ENCODE data around the gene PKM.

The PKM gene

DNA sequence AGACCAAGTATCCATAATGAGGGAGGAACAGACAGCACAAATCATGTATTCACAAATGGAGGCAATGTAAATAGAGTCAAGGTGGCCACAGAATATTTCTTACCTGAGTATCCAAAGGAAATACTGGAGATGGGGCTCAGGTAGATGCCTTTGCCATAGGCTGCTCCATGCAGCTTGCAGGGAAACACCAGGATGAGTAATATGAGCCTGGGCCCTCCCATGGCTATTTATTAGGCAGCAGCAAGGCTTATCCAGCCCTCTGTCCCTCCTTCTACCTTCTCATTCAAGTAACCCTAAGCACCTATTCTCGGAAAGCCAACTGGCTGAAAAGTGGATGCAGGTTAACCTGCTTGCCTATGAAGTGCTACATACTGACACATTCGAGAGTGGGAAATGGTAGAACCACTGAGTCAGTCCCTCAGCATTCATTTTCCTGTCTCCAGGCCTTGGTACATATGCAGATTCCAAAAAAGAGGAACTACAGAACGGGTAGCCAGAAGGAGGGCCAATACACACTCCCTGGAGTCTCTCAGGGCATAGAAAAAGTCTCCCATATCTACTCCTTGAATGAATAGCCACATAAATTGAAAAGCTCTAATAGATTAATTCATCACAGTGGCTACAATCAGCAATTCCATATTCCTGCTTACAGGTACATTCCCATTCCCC, 18.3 kb upstream of the PKM start:
- TF ChIP-seq, protein P1, sequence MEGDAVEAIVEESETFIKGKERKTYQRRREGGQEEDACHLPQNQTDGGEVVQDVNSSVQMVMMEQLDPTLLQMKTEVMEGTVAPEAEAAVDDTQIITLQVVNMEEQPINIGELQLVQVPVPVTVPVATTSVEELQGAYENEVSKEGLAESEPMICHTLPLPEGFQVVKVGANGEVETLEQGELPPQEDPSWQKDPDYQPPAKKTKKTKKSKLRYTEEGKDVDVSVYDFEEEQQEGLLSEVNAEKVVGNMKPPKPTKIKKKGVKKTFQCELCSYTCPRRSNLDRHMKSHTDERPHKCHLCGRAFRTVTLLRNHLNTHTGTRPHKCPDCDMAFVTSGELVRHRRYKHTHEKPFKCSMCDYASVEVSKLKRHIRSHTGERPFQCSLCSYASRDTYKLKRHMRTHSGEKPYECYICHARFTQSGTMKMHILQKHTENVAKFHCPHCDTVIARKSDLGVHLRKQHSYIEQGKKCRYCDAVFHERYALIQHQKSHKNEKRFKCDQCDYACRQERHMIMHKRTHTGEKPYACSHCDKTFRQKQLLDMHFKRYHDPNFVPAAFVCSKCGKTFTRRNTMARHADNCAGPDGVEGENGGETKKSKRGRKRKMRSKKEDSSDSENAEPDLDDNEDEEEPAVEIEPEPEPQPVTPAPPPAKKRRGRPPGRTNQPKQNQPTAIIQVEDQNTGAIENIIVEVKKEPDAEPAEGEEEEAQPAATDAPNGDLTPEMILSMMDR (IDR thresholded peaks at IDR 0.05; ENCODE audit: low read depth, low read length, missing control alignments), result no peak
- no peak for DNase-seq (ENCODE audit: low read depth)
- in situ Hi-C loops (cut with HindIII; ENCODE audit: low sequenced_read_pairs), result no loop called here
- H3K4me3 ChIP-seq (ENCODE audit: low read depth, low read length), result no peak overlapping the region

DNA sequence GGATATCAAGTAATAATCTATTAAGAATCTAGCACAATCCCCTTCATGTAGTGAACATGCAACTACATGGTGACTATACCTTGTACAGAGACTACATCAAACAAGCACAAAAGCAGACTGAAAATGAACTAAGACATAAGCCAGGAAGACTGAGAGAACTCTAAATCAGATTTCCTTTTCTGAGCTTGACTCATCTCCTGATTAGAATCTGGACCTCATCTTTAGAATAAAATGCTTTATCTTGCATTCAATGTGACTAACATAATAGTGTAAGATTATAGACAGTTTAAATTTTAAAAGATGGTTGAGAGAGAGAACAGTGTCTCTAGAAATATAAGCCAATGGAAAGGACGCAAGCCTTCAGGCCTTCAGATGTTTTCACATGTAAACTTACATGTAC, 17.5 kb upstream of the PKM start:
- TF ChIP-seq, protein P1 (IDR thresholded peaks at IDR 0.05; ENCODE audit: low read depth, low read length, missing control alignments), result no peak
- DNase-seq (ENCODE audit: low read depth), result no peak
- in situ Hi-C loops (cut with HindIII; ENCODE audit: low sequenced_read_pairs), result no loop called here
- H3K4me3 ChIP-seq (ENCODE audit: low read depth, low read length), result no peak overlapping the region

- TF ChIP-seq, protein P1 (IDR thresholded peaks at IDR 0.05; ENCODE audit: low read depth, low read length, missing control alignments), result no peak
- in situ Hi-C loops (cut with HindIII; ENCODE audit: low sequenced_read_pairs), result no loop called here
- H3K4me3 ChIP-seq (ENCODE audit: low read depth, low read length), result no peak overlapping the region
- DNase-seq (ENCODE audit: low read depth), result no peak
These were observed 11.9 kb upstream of the PKM start for GRCh38 chr15:72242775-72243370.

DNA sequence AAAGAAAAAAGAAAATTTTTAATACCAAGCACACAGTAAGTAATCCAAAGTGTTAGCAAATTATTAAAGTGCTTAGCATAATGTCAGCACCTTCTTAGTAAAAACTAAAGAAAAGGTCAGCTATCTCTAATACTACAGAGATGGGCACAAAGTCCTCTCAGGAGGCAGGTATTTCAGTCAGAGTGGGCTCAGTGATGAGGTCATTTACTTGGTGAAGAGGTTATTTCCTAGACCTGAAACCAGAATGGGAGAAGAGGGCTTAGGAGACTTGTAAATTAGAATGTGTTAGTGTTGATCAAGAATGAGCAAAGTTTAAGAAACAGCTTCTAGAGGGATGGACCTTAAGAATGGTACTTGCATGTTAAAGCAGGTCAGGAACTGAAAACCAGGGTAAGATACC, 8.7 kb upstream of the PKM start:
- in situ Hi-C loops (cut with HindIII; ENCODE audit: low sequenced_read_pairs), result no loop called here
- H3K4me3 ChIP-seq (ENCODE audit: low read depth, low read length), result no peak overlapping the region
- TF ChIP-seq, protein P1 (IDR thresholded peaks at IDR 0.05; ENCODE audit: low read depth, low read length, missing control alignments), result no peak
- no peak for DNase-seq (ENCODE audit: low read depth)

DNA sequence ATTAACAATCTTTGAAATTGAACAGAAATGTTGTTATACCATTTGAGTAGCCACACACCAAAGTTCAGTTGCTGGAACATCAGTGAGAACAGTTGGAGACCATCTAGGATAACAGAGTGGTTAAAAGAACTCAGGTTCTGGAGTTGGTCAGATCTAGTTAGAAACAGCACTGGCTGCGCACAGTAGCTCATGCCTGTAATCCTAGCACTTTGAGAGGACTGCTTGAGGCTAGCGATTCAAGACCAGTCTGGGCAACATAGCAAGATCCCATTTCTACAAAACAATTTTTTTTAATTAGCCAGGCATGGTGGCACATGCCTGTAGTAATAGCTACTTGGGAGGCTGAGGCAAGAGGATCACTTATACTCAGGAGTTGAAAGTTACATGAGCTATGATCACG, 7.6 kb upstream of the PKM start:
- TF ChIP-seq, protein P1 (IDR thresholded peaks at IDR 0.05; ENCODE audit: low read depth, low read length, missing control alignments), result no peak
- no peak overlapping the region for H3K4me3 ChIP-seq (ENCODE audit: low read depth, low read length)
- in situ Hi-C loops (cut with HindIII; ENCODE audit: low sequenced_read_pairs), result no loop called here
- DNase-seq (ENCODE audit: low read depth), result no peak

- TF ChIP-seq, protein P1 (IDR thresholded peaks at IDR 0.05; ENCODE audit: low read depth, low read length, missing control alignments), result no peak
- in situ Hi-C loops (cut with HindIII; ENCODE audit: low sequenced_read_pairs), result no loop called here
- DNase-seq (ENCODE audit: low read depth), result no peak
These were observed 6.8 kb upstream of the PKM start for GRCh38 chr15:72237853-72238224.

More at GRCh38 chr15:72237853-72238224, 6.8 kb upstream of the PKM start:
- no peak overlapping the region for H3K4me3 ChIP-seq (ENCODE audit: low read depth, low read length)
